Measurements from ENCODE around the gene EPHA10. TPM values are rescaled to one million over a fixed set of nuclear protein-coding genes. Genes with fewer than 3 reads are reported as not detected.

The EPHA10 gene
- total RNA-seq, 1 donor from 2014 or later: 0.17 TPM

DNA sequence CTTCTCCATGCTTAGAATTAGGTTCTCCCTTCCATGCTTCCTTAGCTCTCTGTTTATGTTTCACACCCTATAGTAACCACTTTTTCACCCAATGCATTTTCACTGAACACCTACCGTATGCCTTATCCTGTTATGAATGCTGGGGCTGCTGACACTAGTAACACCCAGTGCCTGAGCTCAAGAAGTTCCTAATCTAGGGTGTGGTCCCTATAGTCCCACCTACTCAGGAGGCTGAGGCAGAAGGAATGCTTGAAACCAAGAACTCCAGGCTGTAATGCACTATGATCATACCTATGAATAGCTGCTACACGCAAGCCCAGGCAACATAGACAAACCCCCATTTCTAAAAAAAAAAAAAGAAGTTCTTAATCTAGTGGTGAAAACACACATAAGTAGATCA is 5.5 kb downstream of the EPHA10 start:
- TF ChIP-seq, protein P1, sequence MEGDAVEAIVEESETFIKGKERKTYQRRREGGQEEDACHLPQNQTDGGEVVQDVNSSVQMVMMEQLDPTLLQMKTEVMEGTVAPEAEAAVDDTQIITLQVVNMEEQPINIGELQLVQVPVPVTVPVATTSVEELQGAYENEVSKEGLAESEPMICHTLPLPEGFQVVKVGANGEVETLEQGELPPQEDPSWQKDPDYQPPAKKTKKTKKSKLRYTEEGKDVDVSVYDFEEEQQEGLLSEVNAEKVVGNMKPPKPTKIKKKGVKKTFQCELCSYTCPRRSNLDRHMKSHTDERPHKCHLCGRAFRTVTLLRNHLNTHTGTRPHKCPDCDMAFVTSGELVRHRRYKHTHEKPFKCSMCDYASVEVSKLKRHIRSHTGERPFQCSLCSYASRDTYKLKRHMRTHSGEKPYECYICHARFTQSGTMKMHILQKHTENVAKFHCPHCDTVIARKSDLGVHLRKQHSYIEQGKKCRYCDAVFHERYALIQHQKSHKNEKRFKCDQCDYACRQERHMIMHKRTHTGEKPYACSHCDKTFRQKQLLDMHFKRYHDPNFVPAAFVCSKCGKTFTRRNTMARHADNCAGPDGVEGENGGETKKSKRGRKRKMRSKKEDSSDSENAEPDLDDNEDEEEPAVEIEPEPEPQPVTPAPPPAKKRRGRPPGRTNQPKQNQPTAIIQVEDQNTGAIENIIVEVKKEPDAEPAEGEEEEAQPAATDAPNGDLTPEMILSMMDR (conservative IDR thresholded peaks at IDR 0.05; ENCODE audit: low read depth, low read length): no peak
- no peak overlapping the region for H3K4me3 ChIP-seq (ENCODE audit: low read depth, low read length)
- no peak for DNase-seq (ENCODE audit: low read depth)

DNA sequence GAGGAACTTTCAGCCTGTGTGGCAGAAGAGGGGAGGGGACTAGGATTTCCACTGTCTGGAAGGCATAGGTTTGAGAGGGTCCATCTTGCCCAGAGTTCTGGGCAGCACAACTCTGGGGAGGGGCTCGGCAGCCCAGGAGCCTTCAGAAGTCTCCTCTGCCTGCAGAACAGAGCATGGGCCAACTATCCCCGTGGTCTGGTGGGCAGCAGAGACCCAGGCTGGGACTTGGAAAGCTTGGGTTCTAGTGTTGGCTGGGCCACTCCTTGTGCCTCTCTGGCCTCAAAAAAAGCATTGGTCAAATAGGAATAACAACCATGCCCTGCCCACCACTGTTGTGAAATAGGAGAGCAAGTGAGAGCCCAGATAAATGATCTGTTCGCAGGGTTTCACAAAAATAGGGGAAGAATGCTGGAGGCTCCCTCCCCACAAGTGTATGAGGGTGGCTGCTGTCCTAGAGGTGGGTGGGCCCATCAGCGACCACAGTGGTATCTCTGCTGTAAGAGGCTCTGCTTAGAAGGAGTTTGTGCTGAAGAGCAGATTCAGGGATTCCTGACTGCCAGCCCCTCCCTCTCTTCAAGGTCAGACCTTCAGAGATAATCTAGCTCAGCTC is 8.9 kb downstream of the EPHA10 start:
- no peak for DNase-seq (ENCODE audit: low read depth)
- no peak overlapping the region for H3K4me3 ChIP-seq (ENCODE audit: low read depth, low read length)
- TF ChIP-seq, protein P1 (conservative IDR thresholded peaks at IDR 0.05; ENCODE audit: low read depth, low read length): no peak

DNA sequence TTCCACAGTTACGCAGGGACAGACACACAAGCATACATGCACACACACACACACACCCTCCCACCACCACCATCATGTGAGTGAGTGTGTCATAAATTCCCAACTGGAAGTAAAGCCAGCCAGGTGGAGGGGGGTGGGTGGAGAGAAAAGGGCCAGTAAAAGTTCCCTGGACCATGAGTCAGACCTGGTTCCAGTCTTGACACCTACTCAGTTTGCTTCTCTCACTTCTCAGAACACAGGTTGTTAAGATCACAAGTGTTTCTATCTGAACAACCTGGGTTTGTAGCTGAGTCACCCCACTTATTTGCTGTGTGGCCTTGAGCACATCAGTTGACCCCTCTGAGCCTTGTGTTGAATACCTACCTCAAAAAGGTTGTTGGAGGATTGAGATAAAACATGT is 9.6 kb downstream of the EPHA10 start:
- peak; percentile 13 for DNase-seq (ENCODE audit: low read depth)
- no peak overlapping the region for H3K4me3 ChIP-seq (ENCODE audit: low read depth, low read length)
- TF ChIP-seq, protein P1 (conservative IDR thresholded peaks at IDR 0.05; ENCODE audit: low read depth, low read length): no peak

DNA sequence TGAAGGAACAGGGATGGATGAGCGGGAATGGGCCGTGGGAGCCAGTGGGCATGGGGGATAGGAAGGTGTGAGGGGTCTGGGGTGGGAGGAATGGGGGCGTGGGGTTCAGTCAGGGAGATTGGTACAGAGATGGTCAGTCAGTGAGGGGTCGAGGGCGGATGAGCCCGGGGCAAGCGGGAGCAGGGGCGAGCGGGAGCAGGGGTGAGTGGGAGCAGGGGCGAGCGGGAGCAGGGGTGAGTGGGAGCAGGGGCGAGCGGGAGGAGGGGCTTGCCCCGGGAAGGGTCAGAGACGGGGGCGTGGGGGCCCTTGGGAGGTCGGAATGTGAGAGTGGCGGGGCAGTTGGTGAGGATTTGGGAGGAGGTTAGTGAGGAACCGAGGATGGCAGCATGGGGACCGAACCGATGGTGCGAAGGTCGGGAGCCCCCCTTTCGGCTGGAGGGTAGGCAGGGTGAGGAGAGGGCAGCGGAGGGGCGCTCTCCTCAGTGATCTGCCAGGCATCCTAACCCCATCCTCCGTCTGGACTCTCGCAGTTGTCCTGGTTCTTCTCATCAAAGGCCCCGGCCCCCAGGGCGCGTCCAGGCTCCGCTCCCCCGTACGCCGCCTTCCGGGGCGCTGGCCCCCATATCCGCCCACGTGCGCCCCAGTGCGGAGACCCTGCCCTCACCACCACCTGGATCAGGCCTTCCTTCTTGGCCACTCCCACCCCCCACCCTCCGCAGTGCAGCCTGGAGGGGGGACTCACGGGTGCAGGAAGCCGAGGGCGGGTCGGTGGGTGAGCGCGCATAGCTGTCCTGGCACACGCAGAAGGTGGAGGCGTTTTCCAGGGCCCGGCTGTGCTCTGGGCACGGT is 11.2 kb downstream of the EPHA10 start:
- TF ChIP-seq, protein P1 (conservative IDR thresholded peaks at IDR 0.05; ENCODE audit: low read depth, low read length): no peak
- no peak for DNase-seq (ENCODE audit: low read depth)
- H3K4me3 ChIP-seq (ENCODE audit: low read depth, low read length): no peak overlapping the region

DNA sequence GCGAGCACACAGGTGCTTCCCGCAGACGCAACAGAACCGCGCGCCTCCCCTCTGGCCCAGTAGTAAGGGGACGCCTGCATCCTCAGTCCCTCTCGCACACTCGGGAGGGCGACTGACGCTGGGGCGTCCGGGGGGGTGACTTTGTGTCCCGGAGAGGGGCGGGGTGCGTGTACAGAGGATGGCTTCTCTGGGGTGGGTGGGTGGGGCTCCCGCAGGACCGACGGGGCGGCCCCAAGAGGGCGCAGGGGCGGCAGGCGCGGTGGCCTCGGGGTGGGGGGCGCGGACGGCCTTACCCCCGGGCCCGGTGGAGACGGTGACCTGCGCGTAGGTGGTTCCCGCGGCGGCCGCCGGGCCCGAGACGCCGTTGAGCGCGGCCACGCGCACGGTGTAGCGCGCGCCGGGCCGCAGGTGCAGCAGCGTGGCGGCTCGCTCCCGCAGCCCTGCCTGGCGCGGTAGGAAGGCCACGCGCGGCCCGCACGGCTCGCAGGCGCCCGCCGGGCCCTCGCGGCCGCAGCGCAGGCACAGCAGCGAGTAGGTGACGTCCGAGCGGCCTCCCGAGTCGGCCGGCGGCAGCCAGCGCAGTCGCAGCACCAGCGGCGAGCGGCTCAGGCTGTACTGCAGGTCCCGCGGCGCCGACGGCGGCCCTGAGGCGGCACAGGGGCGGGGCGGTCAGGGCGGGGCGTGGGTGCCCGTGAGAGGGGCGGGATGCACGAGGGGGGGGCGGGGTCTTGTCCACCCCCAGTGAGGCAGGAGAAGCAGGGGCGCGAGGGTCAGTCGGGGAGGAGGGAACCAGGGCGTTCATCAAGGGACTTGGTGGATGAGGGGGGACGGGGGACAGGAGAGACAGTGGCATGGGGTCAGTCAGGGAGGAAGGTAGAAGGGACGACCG is 12.1 kb downstream of the EPHA10 start:
- TF ChIP-seq, protein P1 (conservative IDR thresholded peaks at IDR 0.05; ENCODE audit: low read depth, low read length): no peak
- H3K4me3 ChIP-seq (ENCODE audit: low read depth, low read length): no peak overlapping the region
- DNase-seq (ENCODE audit: low read depth): no peak

DNA sequence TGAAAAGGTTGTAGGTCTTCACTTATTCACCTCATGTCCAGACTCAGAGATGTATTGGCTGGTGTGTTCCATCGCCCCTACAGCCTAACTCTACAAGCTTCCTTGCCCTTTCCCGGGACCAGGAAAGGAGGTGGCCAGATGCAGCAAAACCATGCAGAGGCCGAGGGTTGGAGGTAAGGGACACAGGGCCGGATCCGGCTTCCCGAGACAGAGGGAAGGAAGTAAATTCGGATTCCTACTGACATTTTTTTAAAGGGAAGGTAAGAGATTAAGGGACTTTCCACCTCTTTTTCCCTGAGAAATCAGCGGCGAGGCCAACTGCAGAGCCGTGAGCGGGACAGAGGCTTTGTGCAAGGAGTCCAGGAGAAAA is 12.7 kb downstream of the EPHA10 start:
- no peak overlapping the region for H3K4me3 ChIP-seq (ENCODE audit: low read depth, low read length)
- no peak for DNase-seq (ENCODE audit: low read depth)
- TF ChIP-seq, protein P1 (conservative IDR thresholded peaks at IDR 0.05; ENCODE audit: low read depth, low read length): no peak
